ENCODE data around the gene NHLRC2. TPM values are rescaled to one million over a fixed set of nuclear protein-coding genes. Genes with fewer than 3 reads are reported as not detected.

Gene NHLRC2
- total and polyA plus RNA-seq, 2 of the 13 experiments (the other 11 are each of a cell fraction or from before 2014, with no cell fraction given), result 7.6 to 12.7 TPM

DNA sequence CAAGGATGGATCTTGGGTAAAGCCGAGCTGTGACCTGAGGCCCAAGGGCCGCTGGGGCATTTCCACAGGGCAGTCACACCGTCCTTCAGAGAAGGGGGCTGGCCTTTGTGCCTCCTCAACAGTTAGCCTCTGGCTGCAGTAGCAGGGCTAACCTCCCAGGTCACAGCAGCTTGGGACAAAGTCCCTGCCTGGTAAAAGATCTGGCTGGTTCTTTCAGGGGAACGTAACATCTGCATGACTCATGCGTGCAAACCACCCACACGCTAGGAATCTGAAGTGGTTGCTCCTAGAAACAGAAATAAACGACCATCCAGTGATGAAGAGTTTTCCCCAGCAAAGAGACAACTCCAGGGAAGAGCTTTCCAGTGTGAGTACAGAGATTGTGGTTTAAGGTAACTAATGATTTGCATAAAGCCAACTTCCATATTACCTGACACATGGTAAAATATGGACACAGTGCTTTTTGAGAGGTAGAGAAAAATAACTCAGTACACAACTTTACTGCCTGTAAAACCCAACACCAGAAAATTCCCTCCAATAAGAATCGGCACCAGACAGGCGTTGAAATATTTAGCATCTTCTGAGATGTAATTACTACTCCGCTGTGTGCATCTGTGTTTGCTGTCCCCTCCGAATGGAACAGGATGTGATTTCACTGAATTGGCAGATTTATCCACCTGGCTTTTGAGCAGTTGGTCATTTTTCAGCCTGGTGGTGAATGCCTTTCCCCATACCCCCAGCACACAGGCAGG, 104.3 kb downstream of the NHLRC2 start (continued):
- TF ChIP-seq TRAFD1 (CRISPR knock-in tag; IDR thresholded peaks at IDR 0.05; ENCODE audit: borderline replicate concordance) (no peak), HNRNPK (IDR thresholded peaks at IDR 0.05; ENCODE audit: low read depth, low read length, poor library complexity, severe bottlenecking) (no peak), ZNF512B (CRISPR knock-in tag; IDR thresholded peaks at IDR 0.05; ENCODE audit: borderline replicate concordance) (no peak), ATF5 (CRISPR knock-in tag; IDR thresholded peaks at IDR 0.05; ENCODE audit: low read depth) (no peak), TCF7 (IDR thresholded peaks at IDR 0.05; ENCODE audit: low read depth) (no peak), ZNF331 (CRISPR knock-in tag; IDR thresholded peaks at IDR 0.05) (peak; percentile 85), HIVEP1 (CRISPR knock-in tag; IDR thresholded peaks at IDR 0.05) (no peak), ARHGAP35 (CRISPR knock-in tag; IDR thresholded peaks at IDR 0.05; ENCODE audit: borderline replicate concordance) (no peak), ZHX1 (CRISPR knock-in tag; IDR thresholded peaks at IDR 0.05; ENCODE audit: low read depth) (no peak), ZNF878 (CRISPR knock-in tag; IDR thresholded peaks at IDR 0.05) (no peak)
- TF ChIP-seq, protein P1, sequence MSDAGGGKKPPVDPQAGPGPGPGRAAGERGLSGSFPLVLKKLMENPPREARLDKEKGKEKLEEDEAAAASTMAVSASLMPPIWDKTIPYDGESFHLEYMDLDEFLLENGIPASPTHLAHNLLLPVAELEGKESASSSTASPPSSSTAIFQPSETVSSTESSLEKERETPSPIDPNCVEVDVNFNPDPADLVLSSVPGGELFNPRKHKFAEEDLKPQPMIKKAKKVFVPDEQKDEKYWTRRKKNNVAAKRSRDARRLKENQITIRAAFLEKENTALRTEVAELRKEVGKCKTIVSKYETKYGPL (CRISPR knock-in tag; IDR thresholded peaks at IDR 0.05), result no peak
